PC-3 (cell line): Measurements from ENCODE around the gene WWP2. TPM values are rescaled to one million over a fixed set of nuclear protein-coding genes. Genes with fewer than 3 reads are reported as not detected.
"Not testable (repeated sequence)": the region's sequence is repeated elsewhere in the genome, so short reads cannot be mapped to it uniquely, and the experiment has no call there.

ENCODE experiments used
- ATAC-seq: fragments of 200-7000 bp; cut with Tn5 transposase; 2 replicates; pipeline ENCODE4 v1.9.1; 2020; ENCODE audit warnings: mild to moderate bottlenecking, moderate library complexity
- BruUV-seq: library from RNA; stranded (reverse); fragments of 400-500 nt; replicated peaks from 2 replicates; lab custom pipeline; 2021; lab: Mats Ljungman, UMichigan
- CTCF ChIA-PET: fragments of 300-600 bp; sonication (Branson Sonifier 250); formaldehyde crosslinking; loops from one replicate; lab custom pipeline; 2022; ENCODE audit warnings: antibody characterized with exemption; lab: Charles Lee
- POLR2A ChIA-PET: fragments of 300-600 bp; sonication (Branson Sonifier 250); formaldehyde crosslinking; loops from one replicate; lab custom pipeline; 2022; ENCODE audit warnings: antibody characterized with exemption; ENCODE audit not compliant: unreplicated experiment; lab: Charles Lee
- DNase-seq: peaks from one replicate; pipeline ENCODE4 v3.0.0-alpha.2; 2015
- H2AFZ ChIP-seq: fragments of 300-600 bp; sonication (generic); 2 replicates; pipeline ENCODE4 v1.6.0; 2016; ENCODE audit warnings: antibody characterized with exemption, low read length
- H3F3A ChIP-seq: fragments of 300-600 bp; sonication (generic); one replicate; pipeline ENCODE4 v1.6.0; 2017; ENCODE audit warnings: antibody characterized with exemption, low read length, control low read depth, mild to moderate bottlenecking; ENCODE audit not compliant: unreplicated experiment
- H3K27ac ChIP-seq: fragments of 300-600 bp; sonication (generic); 2 replicates; pipeline ENCODE4 v1.5.1; 2016; ENCODE audit warnings: mild to moderate bottlenecking, low read length
- H3K27me3 ChIP-seq: fragments of 300-600 bp; sonication (generic); 2 replicates; pipeline ENCODE4 v1.6.1; 2016; ENCODE audit warnings: low read length, mixed read lengths
- H3K36me3 ChIP-seq: fragments of 300-600 bp; sonication (generic); 2 replicates; pipeline ENCODE4 v1.6.1; 2016; ENCODE audit warnings: low read depth, mixed run types, low read length, mixed read lengths
- H3K4me1 ChIP-seq: fragments of 300-600 bp; sonication (generic); 2 replicates; pipeline ENCODE4 v1.5.1; 2016; ENCODE audit warnings: low read length; ENCODE audit not compliant: insufficient read depth
- H3K4me2 ChIP-seq: fragments of 300-600 bp; sonication (generic); 2 replicates; pipeline ENCODE4 v1.6.0; 2016; ENCODE audit warnings: low read length
- H3K4me3 ChIP-seq: fragments of 300-600 bp; sonication (generic); 2 replicates; pipeline ENCODE4 v1.5.1; 2016; ENCODE audit warnings: mild to moderate bottlenecking, low read length, mixed read lengths
- H3K79me2 ChIP-seq: fragments of 300-600 bp; sonication (generic); 2 replicates; pipeline ENCODE4 v1.6.1; 2017; ENCODE audit warnings: low read length, mixed read lengths
- H3K9ac ChIP-seq: fragments of 300-600 bp; sonication (generic); 2 replicates; pipeline ENCODE4 v1.6.0; 2016; ENCODE audit warnings: mild to moderate bottlenecking, low read length
- H3K9me2 ChIP-seq: fragments of 300-600 bp; sonication (generic); replicated peaks from 2 replicates; pipeline ENCODE4 v1.6.1; 2016; ENCODE audit warnings: mixed run types, low read length, mixed read lengths
- H3K9me3 ChIP-seq: fragments of 300-600 bp; sonication (generic); 2 replicates; pipeline ENCODE4 v1.6.1; 2016; ENCODE audit warnings: low read length, mixed read lengths
- H4K20me1 ChIP-seq: fragments of 300-600 bp; sonication (generic); 2 replicates; pipeline ENCODE4 v1.6.1; 2016; ENCODE audit warnings: low read length, mixed read lengths
- EZH2 ChIP-seq: fragments of 300-600 bp; sonication (generic); IDR thresholded peaks from one replicate; pipeline ENCODE4 v1.6.1; 2017; ENCODE audit warnings: antibody characterized with exemption, mild to moderate bottlenecking, low read length; ENCODE audit not compliant: unreplicated experiment
- EZH2phosphoT487 ChIP-seq: fragments of 300-600 bp; sonication (generic); IDR thresholded peaks from 2 replicates; pipeline ENCODE4 v1.6.1; 2018; ENCODE audit warnings: mild to moderate bottlenecking, antibody characterized with exemption, low read length, borderline replicate concordance
- intact Hi-C: fragments of 100-400 bp; cut with micrococcal nuclease; formaldehyde crosslinking; loops from 2 replicates; pipeline ENCODE4 v1.9.0; 2023
- total RNA-seq: library from RNA; depleted of rRNA; stranded (reverse); fragments of >200 nt; gene quantifications from 2 replicates; pipeline ENCODE4 v1.2.3, GENCODE V29; 2014
- TF ChIP-seq, protein P1 (sequence below): fragments of 300-600 bp; sonication (generic); conservative IDR thresholded peaks from 2 replicates; pipeline ENCODE4 v1.5.1; 2017; ENCODE audit warnings: antibody characterized with exemption, low read depth, mild to moderate bottlenecking, low read length

Gene WWP2
- total RNA-seq, 1 experiment from 2014 or later, result 15.8 TPM

DNA sequence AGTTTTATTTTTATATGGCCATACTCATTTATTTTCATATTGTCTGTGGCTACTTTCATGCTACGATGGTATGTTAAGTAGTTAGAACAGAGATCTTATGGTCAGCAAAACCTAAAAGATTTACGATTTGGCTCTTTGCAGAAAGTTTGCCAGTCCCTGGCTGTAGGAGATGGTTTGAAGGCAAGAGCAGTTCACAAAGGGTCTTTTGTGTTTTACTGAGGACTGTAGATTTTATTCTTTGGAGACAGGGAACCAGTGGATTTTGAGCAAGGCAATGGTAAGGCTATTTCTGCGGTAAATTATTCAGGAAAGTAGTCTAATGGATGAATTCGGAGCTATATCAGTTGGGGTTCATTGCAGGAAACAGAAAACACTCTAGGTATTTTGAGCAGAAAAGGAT, 90.7 kb downstream of the WWP2 start:
- no peak overlapping the region for H3K4me3 ChIP-seq
- ATAC-seq (no peak), DNase-seq (no peak)
- no peaks in the 10 kb centered on the region for H3K9me2 ChIP-seq
- 0 out of 2 replicates have a peak, but pooled peaks cover 4% of the 10 kb centered on the region for H3K4me1 ChIP-seq
- intact Hi-C loops, result no loop called here
- H2AFZ ChIP-seq, result no peak overlapping the region
- CTCF ChIA-PET, result no interaction called here
- no peaks in the 10 kb centered on the region for H3K9me3 ChIP-seq
- H3K79me2 ChIP-seq, result no peaks in the 10 kb centered on the region
- POLR2A ChIA-PET, result no interaction called here
- TF ChIP-seq EZH2phosphoT487 (no peak), EZH2 (no peak)
- TF ChIP-seq, protein P1, sequence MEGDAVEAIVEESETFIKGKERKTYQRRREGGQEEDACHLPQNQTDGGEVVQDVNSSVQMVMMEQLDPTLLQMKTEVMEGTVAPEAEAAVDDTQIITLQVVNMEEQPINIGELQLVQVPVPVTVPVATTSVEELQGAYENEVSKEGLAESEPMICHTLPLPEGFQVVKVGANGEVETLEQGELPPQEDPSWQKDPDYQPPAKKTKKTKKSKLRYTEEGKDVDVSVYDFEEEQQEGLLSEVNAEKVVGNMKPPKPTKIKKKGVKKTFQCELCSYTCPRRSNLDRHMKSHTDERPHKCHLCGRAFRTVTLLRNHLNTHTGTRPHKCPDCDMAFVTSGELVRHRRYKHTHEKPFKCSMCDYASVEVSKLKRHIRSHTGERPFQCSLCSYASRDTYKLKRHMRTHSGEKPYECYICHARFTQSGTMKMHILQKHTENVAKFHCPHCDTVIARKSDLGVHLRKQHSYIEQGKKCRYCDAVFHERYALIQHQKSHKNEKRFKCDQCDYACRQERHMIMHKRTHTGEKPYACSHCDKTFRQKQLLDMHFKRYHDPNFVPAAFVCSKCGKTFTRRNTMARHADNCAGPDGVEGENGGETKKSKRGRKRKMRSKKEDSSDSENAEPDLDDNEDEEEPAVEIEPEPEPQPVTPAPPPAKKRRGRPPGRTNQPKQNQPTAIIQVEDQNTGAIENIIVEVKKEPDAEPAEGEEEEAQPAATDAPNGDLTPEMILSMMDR, result no peak
- no peaks in the 10 kb centered on the region for H3F3A ChIP-seq
- H4K20me1 ChIP-seq, result no peaks in the 10 kb centered on the region
- BruUV-seq, result no TSS peak
- H3K36me3 ChIP-seq, result no peaks in the 10 kb centered on the region
- no peak overlapping the region for H3K4me2 ChIP-seq
- H3K27me3 ChIP-seq, result no peaks in the 10 kb centered on the region
- no peak overlapping the region for H3K27ac ChIP-seq
- no peak overlapping the region for H3K9ac ChIP-seq

DNA sequence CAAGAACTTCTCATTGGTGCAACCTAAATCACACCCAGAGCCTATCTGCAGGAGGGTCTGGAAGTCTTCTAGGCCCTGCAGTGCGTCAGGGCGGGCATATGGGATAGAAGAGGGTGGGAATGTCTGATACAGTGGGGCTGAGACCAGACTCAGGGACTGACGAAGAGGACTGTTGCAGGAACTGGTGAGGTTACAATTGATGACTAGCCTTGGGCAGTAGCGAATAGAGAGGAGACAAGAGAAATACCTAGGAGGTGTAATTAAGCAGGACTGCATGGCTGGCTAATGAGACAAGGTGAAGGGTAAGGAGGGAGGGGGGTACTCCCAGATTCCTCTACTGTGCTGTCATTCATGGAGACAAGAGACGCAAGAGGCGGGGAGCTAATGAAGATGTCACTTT, 91.3 kb downstream of the WWP2 start:
- no TSS peak for BruUV-seq
- no peak overlapping the region for H3K4me3 ChIP-seq
- no peak overlapping the region for H2AFZ ChIP-seq
- H4K20me1 ChIP-seq, result no peaks in the 10 kb centered on the region
- no peak for TF ChIP-seq EZH2
- TF ChIP-seq, protein P1, result no peak
- no peak for TF ChIP-seq EZH2phosphoT487
- H3K9me2 ChIP-seq, result no peaks in the 10 kb centered on the region
- ChIA-PET POLR2A (no interaction called here), CTCF (no interaction called here)
- no peaks in the 10 kb centered on the region for H3F3A ChIP-seq
- no peak overlapping the region for H3K4me2 ChIP-seq
- DNase-seq, result no peak
- 0 out of 2 replicates have a peak, but pooled peaks cover 4% of the 10 kb centered on the region for H3K4me1 ChIP-seq
- no peaks in the 10 kb centered on the region for H3K79me2 ChIP-seq
- H3K9ac ChIP-seq, result no peak overlapping the region
- ATAC-seq, result no peak
- no peaks in the 10 kb centered on the region for H3K9me3 ChIP-seq
- H3K36me3 ChIP-seq, result no peaks in the 10 kb centered on the region
- intact Hi-C loops, result no loop called here
- no peaks in the 10 kb centered on the region for H3K27me3 ChIP-seq
- no peak overlapping the region for H3K27ac ChIP-seq

DNA sequence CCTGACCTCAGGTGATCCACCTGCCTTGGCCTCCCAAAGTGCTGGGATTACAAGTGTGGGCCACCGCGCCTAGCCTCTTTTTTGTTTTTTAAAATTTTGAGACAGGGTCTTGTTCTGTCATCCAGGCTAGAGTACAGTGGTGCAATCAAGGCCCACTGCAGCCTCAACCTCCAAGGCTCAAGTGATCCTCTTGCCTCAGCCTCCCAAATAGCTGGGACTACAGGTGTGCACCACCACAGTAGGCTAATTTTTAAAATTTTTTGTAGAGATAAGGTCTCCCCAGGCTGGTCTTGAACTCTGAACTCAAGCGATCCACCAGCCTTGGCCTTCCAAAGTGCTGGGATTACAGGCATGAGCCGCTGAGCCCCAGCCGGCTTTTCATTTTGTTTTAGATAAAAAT, 92.6 kb downstream of the WWP2 start:
- H3K79me2 ChIP-seq, H3K9ac ChIP-seq, ATAC-seq, H3K4me3 ChIP-seq, H3K27ac ChIP-seq, H3K36me3 ChIP-seq, BruUV-seq, H3K9me3 ChIP-seq, intact Hi-C loops, H3K27me3 ChIP-seq, H3F3A ChIP-seq, POLR2A ChIA-PET, CTCF ChIA-PET, H4K20me1 ChIP-seq, H3K4me1 ChIP-seq, H3K4me2 ChIP-seq, DNase-seq, H3K9me2 ChIP-seq, H2AFZ ChIP-seq: not testable (repeated sequence)
